NCI-H187 treated with DMSO at 0.1 percent for 48 hours (cell line): ENCODE data around the gene CD300LF.
A peak's percentile ranks its signal among the peaks of the same experiment; 100 is the strongest.

ENCODE experiments used
- DNase-seq: peaks from one replicate; lab custom pipeline; 2025; lab: John Stamatoyannopoulos, UW

CD300LF gene

GRCh38 chr17:74712756-74713155 lies at the start of gene CD300LF:
Gene CD300LF (minus strand): TSS chr17:74712923. CDS start chr17:74712866, 57 bp downstream.
- no peak for DNase-seq

- DNase-seq = no peak
These were observed 49.2 kb upstream of the CD300LF start for GRCh38 chr17:74761931-74762330.

GRCh38 chr17:74761419-74761818 lies 48.7 kb upstream of the CD300LF start:
- DNase-seq = no peak

- DNase-seq = no peak
These were observed 47.8 kb upstream of the CD300LF start for GRCh38 chr17:74760404-74761105.

GRCh38 chr17:74759941-74760340 lies 47.2 kb upstream of the CD300LF start:
- DNase-seq = no peak

- no peak for DNase-seq
These were observed 46.6 kb upstream of the CD300LF start for GRCh38 chr17:74759243-74759801.

- no peak for DNase-seq
These were observed 46.1 kb upstream of the CD300LF start for GRCh38 chr17:74758848-74759168.

- DNase-seq = no peak
These were observed 45.5 kb upstream of the CD300LF start for GRCh38 chr17:74757931-74758847.

GRCh38 chr17:74757502-74757901 lies 44.8 kb upstream of the CD300LF start:
- DNase-seq = no peak

- DNase-seq = no peak
These were observed 44.2 kb upstream of the CD300LF start for GRCh38 chr17:74756891-74757290.

- no peak for DNase-seq
These were observed 42.8 kb upstream of the CD300LF start for GRCh38 chr17:74755533-74755932.

- no peak for DNase-seq
These were observed 42.1 kb upstream of the CD300LF start for GRCh38 chr17:74754832-74755231.

- no peak for DNase-seq
These were observed 40.2 kb upstream of the CD300LF start for GRCh38 chr17:74752822-74753401.

GRCh38 chr17:74752415-74752814 lies 39.7 kb upstream of the CD300LF start:
- no peak for DNase-seq

- DNase-seq = no peak
These were observed 37.8 kb upstream of the CD300LF start for GRCh38 chr17:74750327-74751069.

- no peak for DNase-seq
These were observed 37.3 kb upstream of the CD300LF start for GRCh38 chr17:74750039-74750326.

GRCh38 chr17:74749279-74750038 lies 36.7 kb upstream of the CD300LF start:
- DNase-seq = no peak

GRCh38 chr17:74748529-74749278 lies 36.0 kb upstream of the CD300LF start, which contains the start of gene NHERF1:
Gene NHERF1 (plus strand): TSS chr17:74748628. CDS start chr17:74748847, 219 bp downstream.
- peak; percentile 37 for DNase-seq

- DNase-seq = no peak
These were observed 35.5 kb upstream of the CD300LF start for GRCh38 chr17:74748279-74748528.

- no peak for DNase-seq
These were observed 34.2 kb upstream of the CD300LF start for GRCh38 chr17:74746922-74747321.

GRCh38 chr17:74746376-74746775 lies 33.7 kb upstream of the CD300LF start:
- DNase-seq = no peak
